Upper lobe of left lung (tissue), 6 donors: ENCODE results near the gene PCDHA9. TPM values are rescaled to one million over a fixed set of nuclear protein-coding genes. Genes with fewer than 3 reads are reported as not detected.
A peak's percentile ranks its signal among the peaks of the same experiment; 100 is the strongest.
"Not testable (repeated sequence)": the region's sequence is repeated elsewhere in the genome, so short reads cannot be mapped to it uniquely, and the experiment has no call there.

ENCODE experiments used
- ATAC-seq, 2 donors: fragments of 200-7000 bp; cut with Tn5 transposase; one replicate each; pipeline ENCODE4 v1.9.1; 2022; ENCODE audit warnings: mild to moderate bottlenecking in 2 of 2, moderate library complexity in 2 of 2; ENCODE audit not compliant: low FRiP score in 2 of 2
- DNase-seq, 2 donors: peaks; one replicate each; pipeline ENCODE4 v3.0.0-alpha.2; 2019 to 2020
- H3K27ac ChIP-seq, 4 donors: fragments of 200-600 bp; sonication (generic); one replicate each; pipeline ENCODE4 v1.5.1; 2016 to 2019
- H3K27me3 ChIP-seq, 4 donors: fragments of 200-600 bp; sonication (generic); one replicate each; pipeline ENCODE4 v1.5.1; 2017 to 2019
- H3K36me3 ChIP-seq, 4 donors: fragments of 200-600 bp; sonication (generic); one replicate each; pipeline ENCODE4 v1.5.1; 2016 to 2019
- H3K4me1 ChIP-seq, 4 donors: fragments of 200-600 bp; sonication (generic); one replicate each; pipeline ENCODE4 v1.5.1; 2018 to 2019
- H3K4me3 ChIP-seq, 4 donors: fragments of 200-600 bp; sonication (generic); one replicate each; pipeline ENCODE4 v1.5.1; 2017 to 2019; ENCODE audit warnings: mild to moderate bottlenecking in 2 of 4, moderate library complexity in 1 of 4
- H3K9me3 ChIP-seq, 4 donors: fragments of 200-600 bp; sonication (generic); one replicate each; pipeline ENCODE4 v1.5.1; 2018 to 2019
- EP300 ChIP-seq, 4 donors: sonication (generic); formaldehyde crosslinking; IDR thresholded peaks; one replicate each; pipeline ENCODE4 v1.5.1; 2017; ENCODE audit warnings: antibody characterized with exemption in 4 of 4, control low read depth in 2 of 4
- POLR2A ChIP-seq, 4 donors: fragments of 450-650 bp; IDR thresholded peaks; one replicate each; pipeline ENCODE4 v1.5.1; 2016 to 2017; ENCODE audit warnings: antibody characterized with exemption in 4 of 4, mild to moderate bottlenecking in 2 of 4
- POLR2AphosphoS5 ChIP-seq, 2 donors: sonication (generic); formaldehyde crosslinking; IDR thresholded peaks; one replicate each; pipeline ENCODE4 v1.5.1; 2017; ENCODE audit warnings: antibody characterized with exemption in 2 of 2
- WGBS, 2 donors: methylation state at CpG; one replicate each; pipeline ENCODE4 v1.1.5; 2017 to 2018; 5-methylcytosine and 5-hydroxymethylcytosine counted together
- total RNA-seq, 6 donors: library from RNA; depleted of rRNA in 4 of 6; stranded (reverse); fragments of >200 nt in 4 of 6; gene quantifications; one replicate each; pipeline versions ENCODE4 v1.1.0 to v1.2.1, GENCODE V29; 2016 to 2021
- TF ChIP-seq, protein P1 (sequence below), 6 experiments: fragments of 450-650 bp in 4 of 6; fragments of 200-600 bp in 2 of 6; sonication (generic) in 2 of 6; IDR thresholded peaks; one replicate each; pipeline ENCODE4 v1.5.1; 2016 to 2019; ENCODE audit warnings: antibody characterized with exemption in 6 of 6
- donor health status: DM: no; HTN: no; CAD: no; lungs with moderate emphysema.
- donor health status: DM: no; HTN: yes; CAD: no; lungs with severe emphysema.

PCDHA9 gene
- total RNA-seq, 6 donors from 2014 or later, result 0.11 to 1.2 (median 0.28) TPM

DNA sequence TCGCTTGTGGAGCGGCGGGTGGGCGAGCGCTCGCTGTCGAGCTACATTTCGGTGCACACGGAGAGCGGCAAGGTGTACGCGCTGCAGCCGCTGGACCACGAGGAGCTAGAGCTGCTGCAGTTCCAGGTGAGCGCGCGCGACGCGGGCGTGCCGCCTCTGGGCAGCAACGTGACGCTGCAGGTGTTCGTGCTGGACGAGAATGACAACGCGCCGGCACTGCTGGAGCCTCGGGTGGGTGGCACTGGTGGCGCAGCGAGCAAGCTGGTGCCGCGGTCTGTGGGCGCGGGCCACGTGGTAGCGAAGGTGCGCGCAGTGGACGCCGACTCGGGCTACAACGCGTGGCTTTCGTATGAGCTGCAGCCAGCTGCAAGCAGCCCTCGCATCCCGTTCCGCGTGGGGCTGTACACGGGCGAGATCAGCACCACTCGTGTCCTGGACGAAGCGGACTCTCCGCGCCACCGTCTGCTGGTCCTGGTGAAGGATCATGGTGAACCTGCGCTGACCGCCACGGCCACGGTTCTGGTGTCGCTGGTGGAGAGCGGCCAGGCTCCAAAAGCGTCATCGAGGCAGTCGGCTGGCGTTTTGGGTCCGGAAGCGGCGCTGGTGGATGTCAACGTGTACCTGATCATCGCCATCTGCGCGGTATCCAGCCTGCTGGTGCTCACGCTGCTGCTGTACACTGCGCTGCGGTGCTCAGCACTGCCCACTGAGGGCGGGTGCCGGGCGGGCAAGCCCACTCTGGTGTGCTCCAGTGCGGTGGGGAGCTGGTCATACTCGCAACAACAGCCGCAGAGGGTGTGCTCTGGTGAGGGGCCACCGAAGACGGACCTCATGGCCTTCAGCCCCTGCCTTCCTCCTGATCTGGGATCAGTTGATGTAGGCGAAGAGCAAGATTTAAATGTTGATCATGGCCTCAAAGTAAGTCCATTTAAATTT is 5.1 kb upstream of the PCDHA9 start:
- Histone ChIP-seq H3K36me3 (no peaks in the 10 kb centered on the region), H3K4me1 (no peaks in the 10 kb centered on the region), H3K9me3 (peaks cover 0 to 31% (median 25%) of the 10 kb centered on the region in 4 donors), H3K4me3 (no peak overlapping the region), H3K27me3 (no peaks in the 10 kb centered on the region), H3K27ac (no peak overlapping the region)
- TF ChIP-seq, protein P1, sequence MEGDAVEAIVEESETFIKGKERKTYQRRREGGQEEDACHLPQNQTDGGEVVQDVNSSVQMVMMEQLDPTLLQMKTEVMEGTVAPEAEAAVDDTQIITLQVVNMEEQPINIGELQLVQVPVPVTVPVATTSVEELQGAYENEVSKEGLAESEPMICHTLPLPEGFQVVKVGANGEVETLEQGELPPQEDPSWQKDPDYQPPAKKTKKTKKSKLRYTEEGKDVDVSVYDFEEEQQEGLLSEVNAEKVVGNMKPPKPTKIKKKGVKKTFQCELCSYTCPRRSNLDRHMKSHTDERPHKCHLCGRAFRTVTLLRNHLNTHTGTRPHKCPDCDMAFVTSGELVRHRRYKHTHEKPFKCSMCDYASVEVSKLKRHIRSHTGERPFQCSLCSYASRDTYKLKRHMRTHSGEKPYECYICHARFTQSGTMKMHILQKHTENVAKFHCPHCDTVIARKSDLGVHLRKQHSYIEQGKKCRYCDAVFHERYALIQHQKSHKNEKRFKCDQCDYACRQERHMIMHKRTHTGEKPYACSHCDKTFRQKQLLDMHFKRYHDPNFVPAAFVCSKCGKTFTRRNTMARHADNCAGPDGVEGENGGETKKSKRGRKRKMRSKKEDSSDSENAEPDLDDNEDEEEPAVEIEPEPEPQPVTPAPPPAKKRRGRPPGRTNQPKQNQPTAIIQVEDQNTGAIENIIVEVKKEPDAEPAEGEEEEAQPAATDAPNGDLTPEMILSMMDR (IDR thresholded peaks at IDR 0.05), result no peak
- no peak for TF ChIP-seq POLR2AphosphoS5 (IDR thresholded peaks at IDR 0.05)
- no peak for TF ChIP-seq EP300 (IDR thresholded peaks at IDR 0.05)
- TF ChIP-seq POLR2A (IDR thresholded peaks at IDR 0.05), result no peak
- peak in 1 of 2 donors; percentile 79 for DNase-seq
- no peak for ATAC-seq
- WGBS, 2 donors, result 48 to 66% methylated on average over 11 to 75 of the region's 87 CpGs

DNA sequence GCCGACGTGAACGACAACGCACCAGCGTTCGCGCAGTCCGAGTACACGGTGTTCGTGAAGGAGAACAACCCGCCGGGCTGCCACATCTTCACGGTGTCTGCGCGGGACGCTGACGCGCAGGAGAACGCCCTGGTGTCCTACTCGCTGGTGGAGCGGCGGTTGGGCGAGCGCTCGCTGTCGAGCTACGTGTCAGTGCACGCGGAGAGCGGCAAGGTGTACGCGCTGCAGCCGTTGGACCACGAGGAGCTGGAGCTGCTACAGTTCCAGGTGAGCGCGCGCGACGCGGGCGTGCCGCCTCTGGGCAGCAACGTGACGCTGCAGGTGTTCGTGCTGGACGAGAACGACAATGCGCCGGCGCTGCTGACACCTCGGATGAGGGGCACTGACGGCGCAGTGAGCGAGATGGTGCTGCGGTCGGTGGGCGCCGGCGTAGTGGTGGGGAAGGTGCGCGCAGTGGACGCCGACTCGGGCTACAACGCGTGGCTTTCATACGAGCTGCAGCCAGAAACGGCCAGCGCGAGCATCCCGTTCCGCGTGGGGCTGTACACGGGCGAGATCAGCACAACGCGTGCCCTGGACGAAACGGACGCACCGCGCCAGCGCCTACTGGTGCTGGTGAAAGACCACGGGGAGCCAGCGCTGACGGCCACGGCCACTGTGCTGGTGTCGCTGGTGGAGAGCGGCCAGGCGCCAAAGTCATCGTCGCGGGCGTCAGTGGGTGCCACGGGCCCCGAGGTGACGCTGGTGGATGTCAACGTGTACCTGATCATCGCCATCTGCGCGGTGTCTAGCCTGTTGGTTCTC is 1.9 kb downstream of the PCDHA9 start:
- not testable (repeated sequence) for H3K27ac ChIP-seq, H3K27me3 ChIP-seq, H3K36me3 ChIP-seq, H3K4me3 ChIP-seq, ATAC-seq, H3K4me1 ChIP-seq
- DNase-seq, result peak in 1 of 2 donors; percentile 80
- 52 to 58% methylated on average over 44 to 96 of the region's 101 CpGs for WGBS, 2 donors
- H3K9me3 ChIP-seq, result peaks cover 0 to 24% (median 20%) of the 10 kb centered on the region in 4 donors

DNA sequence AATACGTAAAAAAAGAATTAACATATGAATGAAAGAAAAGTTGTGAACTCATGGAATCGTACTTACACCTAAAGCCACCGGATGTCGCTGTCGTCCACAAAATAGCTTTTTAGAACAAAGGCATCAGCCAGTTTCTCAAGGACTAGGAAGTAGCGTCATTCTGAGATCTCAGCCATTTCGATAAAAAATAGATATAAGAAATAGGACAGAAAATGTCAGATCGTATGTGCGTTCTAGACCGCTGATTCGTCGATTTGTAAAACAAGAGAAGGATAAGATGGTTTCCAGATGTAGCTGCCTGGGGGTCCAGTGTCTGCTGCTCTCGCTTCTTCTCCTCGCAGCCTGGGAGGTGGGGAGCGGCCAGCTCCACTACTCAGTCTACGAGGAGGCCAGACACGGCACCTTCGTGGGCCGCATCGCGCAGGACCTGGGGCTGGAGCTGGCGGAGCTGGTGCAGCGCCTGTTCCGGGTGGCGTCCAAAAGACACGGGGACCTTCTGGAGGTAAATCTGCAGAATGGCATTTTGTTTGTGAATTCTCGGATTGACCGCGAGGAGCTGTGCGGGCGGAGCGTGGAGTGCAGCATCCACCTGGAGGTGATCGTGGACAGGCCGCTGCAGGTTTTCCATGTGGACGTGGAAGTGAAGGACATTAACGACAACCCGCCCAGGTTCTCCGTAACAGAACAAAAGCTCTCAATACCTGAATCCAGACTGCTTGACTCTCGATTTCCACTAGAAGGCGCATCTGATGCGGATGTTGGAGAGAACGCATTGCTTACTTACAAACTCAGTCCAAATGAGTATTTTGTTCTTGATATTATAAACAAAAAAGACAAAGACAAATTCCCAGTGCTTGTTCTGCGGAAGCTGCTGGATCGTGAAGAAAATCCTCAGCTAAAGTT is 7.8 kb downstream of the PCDHA9 start, which contains the start of gene PCDHA10:
TSS of gene PCDHA10 (plus strand) at position 126 of the 903 bp plus-strand sequence. CDS start at position 278, 152 bp downstream.
- TF ChIP-seq POLR2A (IDR thresholded peaks at IDR 0.05) (no peak), POLR2AphosphoS5 (IDR thresholded peaks at IDR 0.05) (no peak), EP300 (IDR thresholded peaks at IDR 0.05) (no peak)
- TF ChIP-seq, protein P1 (IDR thresholded peaks at IDR 0.05), result peak in 3 of 6 experiments; percentile 6 to 29 (median 12)
- DNase-seq, result peak in 1 of 2 donors; percentile 59
- no peaks in the 10 kb centered on the region for H3K36me3 ChIP-seq
- 22 to 23% methylated on average over 30 to 44 of the region's 44 CpGs for WGBS, 2 donors
- H3K4me3 ChIP-seq, result peak within 1 kb of the TSS in 3 of 4 donors; percentile 33 to 35 (median 34)
- H3K27ac ChIP-seq, result peak within 1 kb of the TSS in 1 of 4 donors; percentile 56
- no peaks in the 10 kb centered on the region for H3K4me1 ChIP-seq
- H3K9me3 ChIP-seq, result peaks cover 0 to 31% (median 25%) of the 10 kb centered on the region in 4 donors
- no peaks in the 10 kb centered on the region for H3K27me3 ChIP-seq
- ATAC-seq, result no peak

DNA sequence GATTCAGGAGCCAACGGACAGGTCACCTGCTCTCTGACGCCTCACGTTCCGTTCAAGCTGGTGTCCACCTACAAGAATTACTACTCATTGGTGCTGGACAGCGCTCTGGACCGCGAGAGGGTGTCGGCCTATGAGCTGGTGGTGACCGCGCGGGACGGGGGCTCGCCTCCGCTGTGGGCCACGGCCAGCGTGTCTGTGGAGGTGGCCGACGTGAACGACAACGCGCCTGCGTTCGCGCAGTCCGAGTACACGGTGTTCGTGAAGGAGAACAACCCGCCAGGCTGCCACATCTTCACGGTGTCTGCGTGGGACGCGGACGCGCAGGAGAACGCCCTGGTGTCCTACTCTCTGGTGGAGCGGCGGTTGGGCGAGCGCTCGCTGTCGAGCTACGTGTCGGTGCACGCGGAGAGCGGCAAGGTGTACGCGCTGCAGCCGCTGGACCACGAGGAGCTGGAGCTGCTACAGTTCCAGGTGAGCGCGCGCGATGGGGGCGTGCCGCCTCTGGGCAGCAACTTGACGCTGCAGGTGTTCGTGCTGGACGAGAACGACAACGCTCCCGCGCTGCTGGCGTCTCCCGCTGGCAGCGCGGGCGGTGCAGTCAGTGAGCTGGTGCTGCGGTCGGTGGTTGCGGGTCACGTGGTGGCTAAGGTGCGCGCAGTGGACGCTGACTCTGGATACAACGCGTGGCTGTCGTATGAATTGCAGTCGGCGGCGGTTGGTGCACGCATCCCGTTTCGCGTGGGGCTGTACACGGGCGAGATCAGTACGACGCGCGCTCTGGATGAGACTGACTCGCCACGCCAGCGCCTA is 9.2 kb downstream of the PCDHA9 start:
- ATAC-seq (no peak), DNase-seq (peak in 1 of 2 donors; percentile 80)
- peaks cover 0 to 42% (median 35%) of the 10 kb centered on the region in 4 donors for H3K9me3 ChIP-seq
- H3K4me1 ChIP-seq, result no peaks in the 10 kb centered on the region
- TF ChIP-seq POLR2A (IDR thresholded peaks at IDR 0.05) (no peak), POLR2AphosphoS5 (IDR thresholded peaks at IDR 0.05) (no peak), EP300 (IDR thresholded peaks at IDR 0.05) (no peak)
- TF ChIP-seq, protein P1 (IDR thresholded peaks at IDR 0.05), result no peak
- no peaks in the 10 kb centered on the region for H3K27me3 ChIP-seq
- H3K36me3 ChIP-seq, result no peaks in the 10 kb centered on the region
- no peak overlapping the region for H3K27ac ChIP-seq
- 61 to 73% methylated on average over 29 to 72 of the region's 94 CpGs for WGBS, 2 donors
- H3K4me3 ChIP-seq, result no peak overlapping the region
